WTC11 (cell line): Measurements from ENCODE around the gene GAB2. TPM values are rescaled to one million over a fixed set of nuclear protein-coding genes. Genes with fewer than 3 reads are reported as not detected.

ENCODE experiments used
- ATAC-seq: fragments of 200-7000 bp; cut with Tn5 transposase; 2 replicates; pipeline ENCODE4 v1.10.0; 2021; ENCODE audit warnings: mild to moderate bottlenecking, moderate library complexity
- CTCF ChIA-PET: fragments of 300-600 bp; sonication (Branson Sonifier 250); formaldehyde crosslinking; loops from one replicate; lab custom pipeline; 2021; ENCODE audit warnings: antibody characterized with exemption; lab: Charles Lee
- POLR2A ChIA-PET: fragments of 350-600 bp; sonication (Branson Sonifier 250); formaldehyde crosslinking; loops from one replicate; lab custom pipeline; 2021; ENCODE audit warnings: antibody characterized with exemption; lab: Charles Lee
- DNase-seq: peaks from one replicate; pipeline ENCODE4 v3.0.0; 2021; ENCODE audit warnings: low spot score
- H3K27ac Mint-ChIP-seq: 2 replicates; pipeline ENCODE4 v1.8.0; 2021; ENCODE audit warnings: mixed read lengths
- H3K27me3 Mint-ChIP-seq: 2 replicates; pipeline ENCODE4 v1.8.0; 2021; ENCODE audit warnings: low read depth, mild to moderate bottlenecking, moderate library complexity, mixed read lengths
- H3K36me3 Mint-ChIP-seq: 2 replicates; pipeline ENCODE4 v1.8.0; 2021; ENCODE audit warnings: mixed read lengths
- H3K4me1 Mint-ChIP-seq: 2 replicates; pipeline ENCODE4 v1.8.0; 2022; ENCODE audit warnings: mixed read lengths
- H3K4me3 Mint-ChIP-seq: 2 replicates; pipeline ENCODE4 v1.8.0; 2021; ENCODE audit warnings: mild to moderate bottlenecking, moderate library complexity, mixed read lengths
- H3K9me3 Mint-ChIP-seq: 2 replicates; pipeline ENCODE4 v1.8.0; 2021; ENCODE audit warnings: mixed read lengths
- EMX1 ChIP-seq: fragments of 250-450 bp; sonication (Bioruptor Pico); IDR thresholded peaks from 2 replicates; pipeline ENCODE4 v1.8.0; 2021; ENCODE audit warnings: mild to moderate bottlenecking
- ERG ChIP-seq: fragments of 250-450 bp; sonication (Bioruptor Pico); IDR thresholded peaks from 2 replicates; pipeline ENCODE4 v1.8.0; 2021; ENCODE audit warnings: mild to moderate bottlenecking
- HMGXB4 ChIP-seq: sonication (generic); formaldehyde crosslinking; IDR thresholded peaks from 2 replicates; pipeline ENCODE4 v1.8.1; 2023; ENCODE audit warnings: mild to moderate bottlenecking, moderate library complexity, missing genetic modification reagents
- JUN ChIP-seq: sonication (generic); formaldehyde crosslinking; IDR thresholded peaks from 2 replicates; pipeline ENCODE4 v1.8.0; 2023; ENCODE audit warnings: mild to moderate bottlenecking, missing genetic modification reagents
- MXD4 ChIP-seq: fragments of 250-450 bp; sonication (Bioruptor Pico); IDR thresholded peaks from 2 replicates; pipeline ENCODE4 v1.8.0; 2021; ENCODE audit warnings: mild to moderate bottlenecking, moderate library complexity, borderline replicate concordance
- NR2C2 ChIP-seq: sonication (generic); formaldehyde crosslinking; IDR thresholded peaks from 2 replicates; pipeline ENCODE4 v1.8.0; 2022; ENCODE audit warnings: mild to moderate bottlenecking, missing genetic modification reagents
- NR3C1 ChIP-seq: sonication (generic); formaldehyde crosslinking; conservative IDR thresholded peaks from 2 replicates; pipeline ENCODE4 v1.8.1; 2023; ENCODE audit warnings: low read depth, mild to moderate bottlenecking, missing genetic modification reagents
- OVOL2 ChIP-seq: fragments of 250-450 bp; sonication (Bioruptor Pico); IDR thresholded peaks from 2 replicates; pipeline ENCODE4 v1.9.0; 2021; ENCODE audit warnings: mild to moderate bottlenecking, borderline replicate concordance
- TEAD1 ChIP-seq: sonication (generic); formaldehyde crosslinking; IDR thresholded peaks from 2 replicates; pipeline ENCODE4 v1.8.0; 2022; ENCODE audit warnings: mild to moderate bottlenecking, missing genetic modification reagents
- TEAD4 ChIP-seq: sonication (generic); formaldehyde crosslinking; IDR thresholded peaks from 2 replicates; pipeline ENCODE4 v1.8.0; 2022; ENCODE audit warnings: mild to moderate bottlenecking, missing genetic modification reagents
- USF1 ChIP-seq: sonication (generic); formaldehyde crosslinking; IDR thresholded peaks from 2 replicates; pipeline ENCODE4 v1.8.0; 2022; ENCODE audit warnings: mild to moderate bottlenecking, missing genetic modification reagents
- ZBTB21 ChIP-seq: sonication (generic); formaldehyde crosslinking; IDR thresholded peaks from 2 replicates; pipeline ENCODE4 v1.8.1; 2023; ENCODE audit warnings: mild to moderate bottlenecking, missing genetic modification reagents, borderline replicate concordance
- ZNF317 ChIP-seq: sonication (generic); formaldehyde crosslinking; IDR thresholded peaks from 2 replicates; pipeline ENCODE4 v1.8.1; 2023; ENCODE audit warnings: low read depth, mild to moderate bottlenecking, moderate library complexity, missing genetic modification reagents, borderline replicate concordance
- ZNF416 ChIP-seq: fragments of 250-450 bp; sonication (Bioruptor Pico); IDR thresholded peaks from 2 replicates; pipeline ENCODE4 v1.9.0; 2021; ENCODE audit warnings: mild to moderate bottlenecking, inconsistent platforms
- ZNF671 ChIP-seq: fragments of 250-450 bp; sonication (Bioruptor Pico); IDR thresholded peaks from 2 replicates; pipeline ENCODE4 v1.8.0; 2021; ENCODE audit warnings: mild to moderate bottlenecking
- total RNA-seq: library from RNA; stranded (reverse); gene quantifications from 3 replicates; pipeline ENCODE4 v1.2.3, GENCODE V29; 2021
- TF ChIP-seq, protein P1 (sequence below): sonication (generic); formaldehyde crosslinking; IDR thresholded peaks from 2 replicates; pipeline ENCODE4 v1.8.0; 2022; ENCODE audit warnings: missing genetic modification reagents
- TF ChIP-seq, protein P2 (sequence below): sonication (generic); formaldehyde crosslinking; IDR thresholded peaks from 2 replicates; pipeline ENCODE4 v1.8.0; 2022; ENCODE audit warnings: mild to moderate bottlenecking, missing genetic modification reagents

GAB2 gene
- total RNA-seq, 1 experiment from 2014 or later = 10.6 TPM

- TF ChIP-seq USF1 (no peak), TEAD1 (CRISPR knock-in tag) (no peak), OVOL2 (CRISPR knock-in tag) (no peak), TEAD4 (CRISPR knock-in tag) (no peak), NR3C1 (CRISPR knock-in tag) (no peak)
- TF ChIP-seq, protein P1, sequence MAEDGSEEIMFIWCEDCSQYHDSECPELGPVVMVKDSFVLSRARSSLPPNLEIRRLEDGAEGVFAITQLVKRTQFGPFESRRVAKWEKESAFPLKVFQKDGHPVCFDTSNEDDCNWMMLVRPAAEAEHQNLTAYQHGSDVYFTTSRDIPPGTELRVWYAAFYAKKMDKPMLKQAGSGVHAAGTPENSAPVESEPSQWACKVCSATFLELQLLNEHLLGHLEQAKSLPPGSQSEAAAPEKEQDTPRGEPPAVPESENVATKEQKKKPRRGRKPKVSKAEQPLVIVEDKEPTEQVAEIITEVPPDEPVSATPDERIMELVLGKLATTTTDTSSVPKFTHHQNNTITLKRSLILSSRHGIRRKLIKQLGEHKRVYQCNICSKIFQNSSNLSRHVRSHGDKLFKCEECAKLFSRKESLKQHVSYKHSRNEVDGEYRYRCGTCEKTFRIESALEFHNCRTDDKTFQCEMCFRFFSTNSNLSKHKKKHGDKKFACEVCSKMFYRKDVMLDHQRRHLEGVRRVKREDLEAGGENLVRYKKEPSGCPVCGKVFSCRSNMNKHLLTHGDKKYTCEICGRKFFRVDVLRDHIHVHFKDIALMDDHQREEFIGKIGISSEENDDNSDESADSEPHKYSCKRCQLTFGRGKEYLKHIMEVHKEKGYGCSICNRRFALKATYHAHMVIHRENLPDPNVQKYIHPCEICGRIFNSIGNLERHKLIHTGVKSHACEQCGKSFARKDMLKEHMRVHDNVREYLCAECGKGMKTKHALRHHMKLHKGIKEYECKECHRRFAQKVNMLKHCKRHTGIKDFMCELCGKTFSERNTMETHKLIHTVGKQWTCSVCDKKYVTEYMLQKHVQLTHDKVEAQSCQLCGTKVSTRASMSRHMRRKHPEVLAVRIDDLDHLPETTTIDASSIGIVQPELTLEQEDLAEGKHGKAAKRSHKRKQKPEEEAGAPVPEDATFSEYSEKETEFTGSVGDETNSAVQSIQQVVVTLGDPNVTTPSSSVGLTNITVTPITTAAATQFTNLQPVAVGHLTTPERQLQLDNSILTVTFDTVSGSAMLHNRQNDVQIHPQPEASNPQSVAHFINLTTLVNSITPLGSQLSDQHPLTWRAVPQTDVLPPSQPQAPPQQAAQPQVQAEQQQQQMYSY (CRISPR knock-in tag) = no peak
Measured at GRCh38 chr11:78318321-78319114, 99.1 kb downstream of the GAB2 start (continued).

- ChIA-PET POLR2A (interaction anchor here (0.6 kb wide), 1 partner anchor 58 kb away, joined by 3 read pairs; no protein-coding TSS in a partner anchor), CTCF (no interaction called here)
- no peaks in the 10 kb centered on the region for H3K36me3 Mint-ChIP-seq
- no peak for ATAC-seq
- no peaks in the 10 kb centered on the region for H3K27me3 Mint-ChIP-seq
- peaks cover 5% of the 10 kb centered on the region for H3K4me1 Mint-ChIP-seq
- H3K27ac Mint-ChIP-seq = no peak overlapping the region
- no peak for TF ChIP-seq MXD4 (CRISPR knock-in tag)
- no peak for TF ChIP-seq ZBTB21 (CRISPR knock-in tag)
- peaks cover 9% of the 10 kb centered on the region for H3K9me3 Mint-ChIP-seq
- no peak overlapping the region for H3K4me3 Mint-ChIP-seq
- no peak for DNase-seq
Measured at GRCh38 chr11:78315724-78316123, 101.9 kb downstream of the GAB2 start.

GRCh38 chr11:78314762-78315161, 102.9 kb downstream of the GAB2 start:
- ChIA-PET POLR2A (no interaction called here), CTCF (no interaction called here)
- no peak overlapping the region for H3K4me3 Mint-ChIP-seq
- peaks cover 9% of the 10 kb centered on the region for H3K9me3 Mint-ChIP-seq
- no peaks in the 10 kb centered on the region for H3K36me3 Mint-ChIP-seq
- DNase-seq (no peak), ATAC-seq (no peak)
- H3K27ac Mint-ChIP-seq = no peak overlapping the region
- no peaks in the 10 kb centered on the region for H3K27me3 Mint-ChIP-seq
- TF ChIP-seq JUN (CRISPR knock-in tag) (no peak), HMGXB4 (no peak), ZNF416 (CRISPR knock-in tag) (no peak), ERG (CRISPR knock-in tag) (no peak), EMX1 (CRISPR knock-in tag) (no peak), ZNF317 (CRISPR knock-in tag) (no peak), NR2C2 (CRISPR knock-in tag) (no peak), ZNF671 (CRISPR knock-in tag) (no peak)
- TF ChIP-seq, protein P2, sequence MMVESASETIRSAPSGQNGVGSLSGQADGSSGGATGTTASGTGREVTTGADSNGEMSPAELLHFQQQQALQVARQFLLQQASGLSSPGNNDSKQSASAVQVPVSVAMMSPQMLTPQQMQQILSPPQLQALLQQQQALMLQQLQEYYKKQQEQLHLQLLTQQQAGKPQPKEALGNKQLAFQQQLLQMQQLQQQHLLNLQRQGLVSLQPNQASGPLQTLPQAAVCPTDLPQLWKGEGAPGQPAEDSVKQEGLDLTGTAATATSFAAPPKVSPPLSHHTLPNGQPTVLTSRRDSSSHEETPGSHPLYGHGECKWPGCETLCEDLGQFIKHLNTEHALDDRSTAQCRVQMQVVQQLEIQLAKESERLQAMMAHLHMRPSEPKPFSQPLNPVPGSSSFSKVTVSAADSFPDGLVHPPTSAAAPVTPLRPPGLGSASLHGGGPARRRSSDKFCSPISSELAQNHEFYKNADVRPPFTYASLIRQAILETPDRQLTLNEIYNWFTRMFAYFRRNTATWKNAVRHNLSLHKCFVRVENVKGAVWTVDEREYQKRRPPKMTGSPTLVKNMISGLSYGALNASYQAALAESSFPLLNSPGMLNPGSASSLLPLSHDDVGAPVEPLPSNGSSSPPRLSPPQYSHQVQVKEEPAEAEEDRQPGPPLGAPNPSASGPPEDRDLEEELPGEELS (CRISPR knock-in tag) = no peak
- peaks cover 5% of the 10 kb centered on the region for H3K4me1 Mint-ChIP-seq
